SKM-1 (cell line): ENCODE data around the gene TRIM62.
"Not testable (repeated sequence)": the region's sequence is repeated elsewhere in the genome, so short reads cannot be mapped to it uniquely, and the experiment has no call there.

Experiments
- DNase-seq: peaks from one replicate; lab custom pipeline; 2025; ENCODE audit not compliant: unreplicated experiment; lab: John Stamatoyannopoulos, UW

TRIM62 gene

GRCh38 chr1:33140153-33141149 lies 41.4 kb downstream of the TRIM62 start:
- no peak for DNase-seq

GRCh38 chr1:33137800-33138199 lies 44.0 kb downstream of the TRIM62 start:
- no peak for DNase-seq

- not testable (repeated sequence) for DNase-seq
Observed at GRCh38 chr1:33136041-33136440, 45.8 kb downstream of the TRIM62 start.

GRCh38 chr1:33133478-33134105 lies 48.3 kb downstream of the TRIM62 start:
- no peak for DNase-seq

- DNase-seq: no peak
Observed at GRCh38 chr1:33132549-33132948, 49.3 kb downstream of the TRIM62 start.

- DNase-seq: no peak
Observed at GRCh38 chr1:33131191-33131590, 50.7 kb downstream of the TRIM62 start.

- no peak for DNase-seq
Observed at GRCh38 chr1:33130297-33130696, 51.5 kb downstream of the TRIM62 start.

GRCh38 chr1:33128781-33129180 lies 53.1 kb downstream of the TRIM62 start:
- DNase-seq: no peak

- peak; percentile 95 for DNase-seq
Observed at GRCh38 chr1:33127001-33127823, 54.6 kb downstream of the TRIM62 start.

GRCh38 chr1:33126411-33127000 lies 55.3 kb downstream of the TRIM62 start:
- DNase-seq: no peak

- DNase-seq: not testable (repeated sequence)
Observed at GRCh38 chr1:33124647-33125046, 57.2 kb downstream of the TRIM62 start.

- DNase-seq: no peak
Observed at GRCh38 chr1:33123266-33123665, 58.6 kb downstream of the TRIM62 start.

- DNase-seq: no peak
Observed at GRCh38 chr1:33122483-33123178, 59.2 kb downstream of the TRIM62 start.

- DNase-seq: no peak
Observed at GRCh38 chr1:33121728-33122127, 60.1 kb downstream of the TRIM62 start.

- DNase-seq: no peak
Observed at GRCh38 chr1:33120436-33121231, 61.2 kb downstream of the TRIM62 start.

GRCh38 chr1:33119532-33120217 lies 62.2 kb downstream of the TRIM62 start:
- DNase-seq: no peak

- DNase-seq: no peak
Observed at GRCh38 chr1:33119050-33119449, 62.8 kb downstream of the TRIM62 start.

GRCh38 chr1:33118274-33118673 lies 63.6 kb downstream of the TRIM62 start:
- DNase-seq: no peak
